Kidney epithelial cell (primary cell): ENCODE results near the gene SMU1. TPM values are rescaled to one million over a fixed set of nuclear protein-coding genes. Genes with fewer than 3 reads are reported as not detected.
A peak's percentile ranks its signal among the peaks of the same experiment; 100 is the strongest.
"Not testable (repeated sequence)": the region's sequence is repeated elsewhere in the genome, so short reads cannot be mapped to it uniquely, and the experiment has no call there.

Experiments used
- DNase-seq: peaks from one replicate; pipeline ENCODE4 v3.0.0-alpha.2; 2010; ENCODE audit warnings: low read depth
- H3K27me3 ChIP-seq: 2 replicates; pipeline ENCODE4 v1.6.0; 2011; ENCODE audit warnings: low read length; ENCODE audit not compliant: control insufficient read depth, insufficient read depth
- H3K36me3 ChIP-seq: 2 replicates; pipeline ENCODE4 v1.5.1; 2011; ENCODE audit warnings: low read length; ENCODE audit not compliant: control insufficient read depth, insufficient read depth
- H3K4me3 ChIP-seq: 2 replicates; pipeline ENCODE4 v1.5.1; 2011; ENCODE audit warnings: low read depth, mild to moderate bottlenecking, control low read depth, low read length
- total RNA-seq: library from RNA; depleted of rRNA; stranded (reverse); fragments of >200 nt; gene quantifications from 2 replicates; pipeline ENCODE4 v1.2.3, GENCODE V29; 2015
- TF ChIP-seq, protein P1 (sequence below): IDR thresholded peaks from 2 replicates; pipeline ENCODE4 v1.5.1; 2011; ENCODE audit warnings: mild to moderate bottlenecking, moderate library complexity, low read length, control low read depth, inconsistent platforms; ENCODE audit not compliant: insufficient read depth, poor library complexity, severe bottlenecking

SMU1 gene
- total RNA-seq, 1 donor from 2014 or later, result 18.9 TPM

DNA sequence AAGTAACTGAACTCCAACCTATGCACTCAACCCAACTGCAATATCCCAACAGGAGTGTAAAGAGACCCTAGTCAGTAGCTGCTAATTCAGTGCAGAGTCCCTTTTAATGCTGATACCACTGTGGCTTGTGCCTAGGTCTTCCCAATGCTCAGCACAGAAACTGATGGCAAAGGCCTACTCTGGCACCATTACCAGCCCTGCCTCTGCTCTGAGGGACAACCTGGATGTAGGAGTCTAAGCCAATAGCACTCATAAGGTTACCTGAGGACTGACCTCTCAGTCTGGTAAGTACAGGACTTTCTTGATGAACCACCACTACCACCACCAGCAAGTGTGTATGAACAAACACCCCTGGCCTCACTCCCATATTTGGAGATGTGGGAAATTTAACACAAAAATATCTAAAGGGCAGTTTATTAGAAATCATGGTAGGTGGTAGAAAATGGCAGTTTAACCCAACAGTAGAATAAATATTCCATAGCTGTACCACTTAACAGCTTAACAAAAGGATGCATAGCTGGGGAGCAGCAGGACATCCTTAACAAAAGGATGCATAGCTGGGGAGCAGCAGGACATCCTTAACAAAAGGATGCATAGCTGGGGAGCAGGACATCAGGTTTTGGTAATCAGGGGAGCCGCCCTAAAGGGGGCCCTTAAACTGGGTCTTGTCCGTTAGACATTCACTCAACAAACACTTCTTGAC, 62.4 kb downstream of the SMU1 start:
- DNase-seq, result no peak
- H3K4me3 ChIP-seq, result no peak overlapping the region
- H3K36me3 ChIP-seq, result no peaks in the 10 kb centered on the region
- TF ChIP-seq, protein P1, sequence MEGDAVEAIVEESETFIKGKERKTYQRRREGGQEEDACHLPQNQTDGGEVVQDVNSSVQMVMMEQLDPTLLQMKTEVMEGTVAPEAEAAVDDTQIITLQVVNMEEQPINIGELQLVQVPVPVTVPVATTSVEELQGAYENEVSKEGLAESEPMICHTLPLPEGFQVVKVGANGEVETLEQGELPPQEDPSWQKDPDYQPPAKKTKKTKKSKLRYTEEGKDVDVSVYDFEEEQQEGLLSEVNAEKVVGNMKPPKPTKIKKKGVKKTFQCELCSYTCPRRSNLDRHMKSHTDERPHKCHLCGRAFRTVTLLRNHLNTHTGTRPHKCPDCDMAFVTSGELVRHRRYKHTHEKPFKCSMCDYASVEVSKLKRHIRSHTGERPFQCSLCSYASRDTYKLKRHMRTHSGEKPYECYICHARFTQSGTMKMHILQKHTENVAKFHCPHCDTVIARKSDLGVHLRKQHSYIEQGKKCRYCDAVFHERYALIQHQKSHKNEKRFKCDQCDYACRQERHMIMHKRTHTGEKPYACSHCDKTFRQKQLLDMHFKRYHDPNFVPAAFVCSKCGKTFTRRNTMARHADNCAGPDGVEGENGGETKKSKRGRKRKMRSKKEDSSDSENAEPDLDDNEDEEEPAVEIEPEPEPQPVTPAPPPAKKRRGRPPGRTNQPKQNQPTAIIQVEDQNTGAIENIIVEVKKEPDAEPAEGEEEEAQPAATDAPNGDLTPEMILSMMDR, result no peak
- no peaks in the 10 kb centered on the region for H3K27me3 ChIP-seq

DNA sequence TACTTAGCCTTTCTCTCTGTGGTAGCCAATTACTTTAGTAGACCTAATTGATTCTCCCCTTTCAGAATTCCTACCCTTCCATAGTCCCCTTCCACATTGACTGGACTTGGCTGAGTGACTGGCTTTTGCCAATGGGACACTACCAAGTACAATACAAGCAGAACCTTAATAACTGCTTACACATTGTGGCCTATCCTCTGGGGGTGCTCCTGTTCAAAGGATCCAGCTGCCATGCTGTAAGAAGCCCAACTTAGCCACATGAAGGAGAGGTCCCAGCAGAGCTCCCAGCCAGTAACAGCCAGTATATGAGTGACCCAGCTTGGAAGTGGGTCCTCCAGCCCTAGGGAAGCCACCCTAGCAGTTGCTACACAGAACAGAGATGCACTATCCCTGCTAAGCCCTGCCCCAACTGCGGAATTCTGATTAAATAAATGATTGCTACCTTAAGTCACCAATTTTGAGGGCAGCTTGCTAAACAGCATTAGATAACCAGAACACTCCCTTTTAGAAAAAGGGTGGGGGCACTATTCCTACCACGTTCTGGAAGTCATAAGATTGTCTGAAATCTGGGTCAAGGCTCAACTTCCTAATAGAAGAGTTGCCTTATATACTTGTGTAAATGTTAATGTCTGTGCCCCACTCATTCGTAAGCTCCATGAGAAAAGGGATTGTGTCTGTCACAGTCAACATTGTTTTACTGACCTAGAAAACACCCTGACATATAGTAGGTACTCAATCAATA, 64.0 kb downstream of the SMU1 start:
- no peaks in the 10 kb centered on the region for H3K27me3 ChIP-seq
- H3K4me3 ChIP-seq, result no peak overlapping the region
- DNase-seq, result no peak
- H3K36me3 ChIP-seq, result no peaks in the 10 kb centered on the region
- TF ChIP-seq, protein P1, result no peak

DNA sequence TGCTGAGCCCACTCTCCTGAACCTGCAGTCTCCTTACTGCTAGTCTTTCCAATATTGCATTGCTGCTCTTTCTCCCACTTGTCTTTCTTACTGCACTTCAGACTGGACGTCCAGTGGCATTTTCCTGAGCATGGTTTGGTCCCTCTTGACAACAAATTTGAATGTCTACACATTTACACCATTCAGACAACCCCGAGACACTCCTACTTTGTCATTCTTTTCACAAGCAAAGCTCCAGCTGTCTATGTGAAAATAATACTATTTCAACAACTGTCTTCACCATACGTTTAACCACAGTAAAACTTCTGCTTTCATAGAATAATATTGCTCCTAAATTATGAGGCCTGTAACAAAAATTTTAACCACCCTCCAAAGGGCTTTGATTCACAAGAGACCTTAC, 64.6 kb downstream of the SMU1 start:
- no peaks in the 10 kb centered on the region for H3K27me3 ChIP-seq
- TF ChIP-seq, protein P1, result no peak
- no peak overlapping the region for H3K4me3 ChIP-seq
- DNase-seq, result no peak
- no peaks in the 10 kb centered on the region for H3K36me3 ChIP-seq

DNA sequence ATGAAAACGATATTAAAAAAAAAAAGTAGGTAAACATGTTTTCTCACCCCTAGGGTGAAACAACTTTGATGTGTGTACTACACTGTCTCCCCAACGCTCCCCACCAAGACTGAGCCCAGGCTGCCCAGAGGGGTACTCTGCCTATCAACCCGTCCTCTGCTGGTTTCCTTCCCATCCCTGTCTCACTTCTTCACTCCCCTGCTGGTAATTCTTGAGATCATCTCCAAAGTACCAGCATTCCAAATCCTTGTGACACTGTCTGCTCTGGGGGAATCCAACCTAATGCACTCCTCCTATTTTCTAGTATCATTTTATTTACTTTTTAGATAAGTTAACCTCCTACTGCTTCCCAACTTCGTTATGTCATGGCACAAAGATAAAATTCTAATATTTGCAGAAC, 68.7 kb downstream of the SMU1 start:
- DNase-seq, result no peak
- TF ChIP-seq, protein P1, result no peak
- Histone ChIP-seq H3K27me3 (no peaks in the 10 kb centered on the region), H3K36me3 (no peaks in the 10 kb centered on the region), H3K4me3 (no peak overlapping the region)

DNA sequence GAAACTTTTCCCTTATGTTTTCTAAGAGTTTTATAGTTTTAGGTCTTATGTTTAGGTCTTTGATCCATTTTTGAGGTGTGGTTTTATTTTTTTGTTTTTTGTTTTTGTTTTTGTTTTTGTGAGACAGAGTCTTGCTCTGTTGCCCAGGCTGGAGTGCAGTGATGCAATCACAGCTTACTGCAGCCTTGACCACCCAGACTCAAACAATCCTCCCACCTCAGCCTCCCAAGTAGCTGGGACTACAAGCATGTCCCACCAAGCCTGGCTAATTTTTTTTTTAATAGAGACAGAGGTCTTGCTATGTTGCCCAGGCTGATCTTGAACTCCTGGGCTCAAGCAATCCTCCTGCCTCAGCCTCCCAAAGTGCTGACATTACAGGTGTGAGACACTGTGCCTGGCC, 71.1 kb downstream of the SMU1 start:
- DNase-seq, H3K4me3 ChIP-seq, H3K27me3 ChIP-seq, H3K36me3 ChIP-seq: not testable (repeated sequence)

DNA sequence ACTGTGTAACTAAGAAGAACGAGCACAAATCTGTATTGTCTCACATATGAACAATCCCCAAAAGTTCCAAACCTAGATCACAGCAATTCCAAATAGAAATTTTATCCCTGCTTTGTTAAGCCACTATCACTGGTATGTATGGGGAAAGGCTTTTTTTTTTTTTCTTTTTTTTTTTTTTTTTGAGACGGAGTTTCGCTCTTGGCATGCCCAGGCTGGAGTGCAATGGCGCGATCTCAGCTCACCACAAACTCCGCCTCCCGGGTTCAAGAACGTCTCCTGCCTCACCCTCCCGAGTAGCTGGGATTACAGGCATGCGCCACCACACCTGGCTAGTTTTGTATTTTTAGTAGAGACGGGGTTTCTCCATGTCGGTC, 75.8 kb downstream of the SMU1 start:
- not testable (repeated sequence) for H3K27me3 ChIP-seq

More for the DNA sequence above, 75.8 kb downstream of the SMU1 start:
- not testable (repeated sequence) for H3K36me3 ChIP-seq, DNase-seq
- H3K4me3 ChIP-seq, result peak overlapping the region; percentile 69
